Muscle layer of colon (tissue), 2 donors: Measurements from ENCODE around the gene REXO5.
"Not testable (repeated sequence)": the region's sequence is repeated elsewhere in the genome, so short reads cannot be mapped to it uniquely, and the experiment has no call there.

Experiments
- H3K27ac ChIP-seq: one replicate; pipeline ENCODE4 v1.7.0; 2013; ENCODE audit warnings: low read depth, mild to moderate bottlenecking, low read length, moderate library complexity
- H3K27me3 ChIP-seq, 2 donors: one replicate each; pipeline ENCODE4 v1.7.0; 2013; ENCODE audit warnings: low read length in 2 of 2, mild to moderate bottlenecking in 2 of 2; ENCODE audit not compliant: insufficient read depth in 2 of 2, control insufficient read depth in 1 of 2
- H3K36me3 ChIP-seq: one replicate; pipeline ENCODE4 v1.7.0; 2013; ENCODE audit warnings: mild to moderate bottlenecking, low read length; ENCODE audit not compliant: insufficient read depth
- H3K4me1 ChIP-seq: one replicate; pipeline ENCODE4 v1.7.0; 2013; ENCODE audit warnings: mild to moderate bottlenecking, low read length; ENCODE audit not compliant: insufficient read depth
- H3K4me3 ChIP-seq, 2 donors: one replicate each; pipeline ENCODE4 v1.7.0; 2013; ENCODE audit warnings: low read length in 2 of 2, low read depth in 1 of 2, mild to moderate bottlenecking in 1 of 2, moderate library complexity in 1 of 2
- H3K9ac ChIP-seq: one replicate; pipeline ENCODE4 v1.7.0; 2013; ENCODE audit warnings: low read length
- H3K9me3 ChIP-seq: one replicate; pipeline ENCODE4 v1.7.0; 2013; ENCODE audit warnings: mild to moderate bottlenecking, low read length
- donor health status: abdominal sarcoma.
- donor health status: Adenocarcinoma of cecum.

Gene REXO5

DNA sequence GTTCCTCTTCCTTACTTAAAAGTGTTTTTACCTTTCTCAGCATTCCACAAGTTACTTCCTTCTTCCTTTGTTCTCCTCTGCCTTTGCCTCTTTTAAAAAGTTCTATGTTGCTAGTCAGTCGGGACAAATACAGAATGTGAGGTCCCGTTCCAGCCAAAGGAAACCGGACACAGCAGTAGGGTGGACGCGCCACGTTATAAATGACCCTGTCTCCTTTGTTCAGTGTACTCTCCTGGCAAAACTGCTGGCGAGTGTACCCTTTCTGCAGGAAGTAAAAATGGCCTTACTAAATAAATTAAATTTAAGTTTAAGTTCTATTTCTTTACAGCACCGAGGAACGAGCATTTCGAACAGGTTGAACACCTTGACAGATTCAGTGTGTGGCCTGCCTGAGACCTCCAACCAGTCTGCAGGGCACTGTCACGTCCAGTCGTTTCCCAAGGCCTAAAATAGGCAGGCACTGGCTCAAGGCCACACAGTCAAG, 601 bp upstream of the REXO5 start:
- Histone ChIP-seq H3K9ac (peak overlapping the region; percentile 74), H3K4me3 (peak overlapping the region; percentile 93 to 95), H3K27ac (peak overlapping the region; percentile 83)
- H3K9me3 ChIP-seq, H3K36me3 ChIP-seq, H3K4me1 ChIP-seq, H3K27me3 ChIP-seq: not testable (repeated sequence)

DNA sequence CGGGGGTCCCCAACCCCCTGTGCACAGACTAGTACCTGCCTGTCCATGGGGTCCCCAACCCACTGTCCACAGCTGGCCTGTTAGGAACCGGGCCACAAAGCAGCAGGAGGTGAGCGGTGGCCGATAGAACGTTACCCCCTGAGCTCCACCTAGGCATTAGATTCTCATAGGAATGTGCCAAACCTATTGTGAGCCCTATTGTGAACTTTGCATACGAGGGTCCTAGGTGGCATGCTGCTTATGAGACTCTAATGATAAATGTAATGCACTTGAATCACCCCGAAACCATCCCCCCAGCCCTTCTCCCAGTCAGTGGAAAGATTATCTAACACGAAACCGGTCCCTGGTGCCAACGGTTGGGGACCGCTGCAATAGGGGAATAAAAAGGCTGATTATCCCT, 1.5 kb downstream of the REXO5 start:
- H3K9me3 ChIP-seq = no peaks in the 10 kb centered on the region
- H3K4me3 ChIP-seq = no peak overlapping the region
- H3K4me1 ChIP-seq = peaks cover 5% of the 10 kb centered on the region
- no peak overlapping the region for H3K9ac ChIP-seq
- no peak overlapping the region for H3K27ac ChIP-seq
- H3K27me3 ChIP-seq = no peaks in the 10 kb centered on the region
- no peaks in the 10 kb centered on the region for H3K36me3 ChIP-seq

DNA sequence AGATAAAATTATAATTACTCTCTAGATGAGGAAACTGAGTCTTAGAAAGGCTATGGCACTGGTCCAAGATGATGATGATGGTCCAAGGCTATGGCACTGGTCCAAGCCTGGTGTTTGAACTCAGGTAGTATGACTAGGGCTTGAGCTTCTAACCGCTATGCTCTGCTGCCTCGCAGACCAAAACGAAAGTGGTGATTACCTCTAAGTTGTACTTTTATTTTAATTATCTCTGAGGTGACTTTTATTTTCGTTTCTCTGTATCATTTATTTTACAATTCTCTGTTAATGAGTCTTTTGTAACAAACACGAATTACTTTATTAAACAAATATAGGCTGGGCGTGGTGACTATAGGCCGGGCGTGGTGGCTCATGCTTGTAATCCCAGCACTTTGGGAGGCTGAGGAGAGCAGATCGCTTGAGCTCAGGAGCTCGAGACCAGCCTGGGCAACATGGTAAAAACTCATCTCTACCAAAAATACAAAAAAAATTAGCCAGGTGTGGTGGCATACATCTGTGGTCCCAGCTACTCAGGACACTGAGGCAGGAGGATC, 5.6 kb downstream of the REXO5 start:
- H3K9ac ChIP-seq = no peak overlapping the region
- H3K4me1 ChIP-seq = peaks cover 5% of the 10 kb centered on the region
- H3K4me3 ChIP-seq = no peak overlapping the region
- no peaks in the 10 kb centered on the region for H3K36me3 ChIP-seq
- H3K27me3 ChIP-seq = no peaks in the 10 kb centered on the region
- H3K9me3 ChIP-seq = no peaks in the 10 kb centered on the region
- no peak overlapping the region for H3K27ac ChIP-seq

DNA sequence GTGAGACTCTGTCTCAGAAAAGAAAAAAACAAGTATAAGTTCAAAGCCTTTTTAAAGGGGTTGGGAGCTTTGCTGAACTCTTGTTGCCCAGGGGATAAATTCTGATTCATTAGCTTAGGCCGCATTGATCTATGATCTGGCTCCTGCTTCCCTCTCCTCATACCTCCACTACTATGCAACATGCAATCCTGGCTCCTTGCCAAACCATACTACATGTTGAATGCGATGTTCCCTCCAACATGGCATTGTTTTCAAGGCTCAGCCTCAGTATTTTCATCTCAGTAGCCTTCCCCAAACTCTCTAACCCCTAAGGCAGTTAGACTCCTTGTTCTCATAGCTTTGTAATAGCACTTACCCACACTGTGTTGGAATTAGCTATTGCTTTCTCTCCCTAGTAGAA, 6.2 kb downstream of the REXO5 start:
- Histone ChIP-seq H3K27ac (no peak overlapping the region), H3K4me1 (no peaks in the 10 kb centered on the region), H3K27me3 (no peaks in the 10 kb centered on the region), H3K4me3 (no peak overlapping the region), H3K36me3 (no peaks in the 10 kb centered on the region), H3K9ac (no peak overlapping the region), H3K9me3 (no peaks in the 10 kb centered on the region)

DNA sequence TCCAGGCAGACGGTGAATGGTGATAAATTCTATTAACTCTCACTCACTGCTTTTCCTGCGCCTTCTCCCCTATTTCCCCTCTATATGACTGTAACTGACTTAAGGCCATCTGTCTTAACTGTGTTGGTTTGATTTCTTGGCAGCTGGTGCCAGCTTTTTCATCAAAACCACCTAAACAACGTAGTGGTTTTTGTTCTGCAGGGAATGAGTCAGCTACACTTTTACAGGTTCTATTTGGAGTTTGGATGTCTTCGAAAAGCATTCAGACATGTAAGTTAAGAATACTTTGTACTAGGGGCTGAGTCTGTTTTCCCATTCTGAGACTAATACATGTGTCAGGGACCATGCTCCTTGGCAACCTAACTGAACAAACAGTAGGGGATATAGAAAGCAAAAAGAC, 8.5 kb downstream of the REXO5 start:
- Histone ChIP-seq H3K9ac (no peak overlapping the region), H3K4me1 (no peaks in the 10 kb centered on the region), H3K27ac (no peak overlapping the region), H3K36me3 (no peaks in the 10 kb centered on the region), H3K9me3 (no peaks in the 10 kb centered on the region), H3K4me3 (no peak overlapping the region), H3K27me3 (no peaks in the 10 kb centered on the region)

DNA sequence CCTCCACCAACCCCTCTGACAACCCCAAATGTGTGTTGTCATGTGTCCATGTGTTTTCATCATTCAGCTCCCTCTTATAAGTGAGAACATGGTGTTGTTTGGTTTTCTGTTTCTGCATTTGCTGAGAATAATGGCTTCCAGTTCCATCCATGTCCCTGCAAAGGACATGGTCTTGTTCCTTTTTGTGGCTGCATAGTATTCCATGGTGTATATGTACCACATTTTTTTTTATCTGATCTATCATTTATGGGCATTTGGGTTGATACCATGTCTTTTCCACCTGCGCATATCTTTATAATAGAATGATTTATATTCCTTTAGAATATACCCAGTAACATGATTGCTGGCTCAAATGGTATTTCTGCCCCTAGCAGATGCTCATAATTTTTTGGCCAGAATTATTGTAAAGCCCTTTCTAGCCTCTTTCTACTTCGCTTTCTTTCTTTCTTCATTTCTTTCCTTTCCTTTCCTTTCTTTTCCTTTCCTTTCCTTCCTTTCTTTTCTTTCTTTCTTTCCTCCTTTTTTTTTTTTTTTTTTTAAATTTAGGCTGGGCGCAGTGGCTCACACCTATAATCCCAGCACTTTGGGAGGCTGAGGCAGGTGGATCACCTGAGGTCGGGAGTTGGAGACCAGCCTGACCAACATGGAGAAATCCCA, 12.7 kb downstream of the REXO5 start:
- no peaks in the 10 kb centered on the region for H3K27me3 ChIP-seq
- H3K27ac ChIP-seq = no peak overlapping the region
- no peak overlapping the region for H3K4me3 ChIP-seq
- no peaks in the 10 kb centered on the region for H3K9me3 ChIP-seq
- no peaks in the 10 kb centered on the region for H3K4me1 ChIP-seq
- no peak overlapping the region for H3K9ac ChIP-seq
- H3K36me3 ChIP-seq = peaks cover 4% of the 10 kb centered on the region

DNA sequence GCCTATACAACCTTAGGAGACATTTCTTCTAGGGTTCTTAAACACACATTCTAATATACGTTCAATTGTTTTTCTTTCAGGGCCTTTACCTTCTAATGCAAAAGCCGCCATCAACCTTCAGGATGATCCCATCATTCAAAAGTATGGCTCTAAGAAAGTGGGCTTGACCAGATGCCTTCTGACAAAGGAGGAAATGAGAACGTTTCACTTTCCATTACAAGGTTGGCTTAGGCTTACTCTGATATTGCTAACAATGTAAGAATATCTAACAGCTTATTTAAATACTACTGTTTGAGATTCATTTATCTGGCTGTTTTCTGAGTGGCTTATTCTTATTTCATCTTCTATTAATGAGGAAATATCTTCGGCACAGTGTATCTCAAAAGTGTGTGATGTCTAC, 15.4 kb downstream of the REXO5 start:
- Histone ChIP-seq H3K36me3 (peaks cover 4% of the 10 kb centered on the region), H3K27ac (no peak overlapping the region), H3K4me1 (no peaks in the 10 kb centered on the region), H3K9me3 (no peaks in the 10 kb centered on the region), H3K9ac (no peak overlapping the region), H3K27me3 (no peaks in the 10 kb centered on the region), H3K4me3 (no peak overlapping the region)

DNA sequence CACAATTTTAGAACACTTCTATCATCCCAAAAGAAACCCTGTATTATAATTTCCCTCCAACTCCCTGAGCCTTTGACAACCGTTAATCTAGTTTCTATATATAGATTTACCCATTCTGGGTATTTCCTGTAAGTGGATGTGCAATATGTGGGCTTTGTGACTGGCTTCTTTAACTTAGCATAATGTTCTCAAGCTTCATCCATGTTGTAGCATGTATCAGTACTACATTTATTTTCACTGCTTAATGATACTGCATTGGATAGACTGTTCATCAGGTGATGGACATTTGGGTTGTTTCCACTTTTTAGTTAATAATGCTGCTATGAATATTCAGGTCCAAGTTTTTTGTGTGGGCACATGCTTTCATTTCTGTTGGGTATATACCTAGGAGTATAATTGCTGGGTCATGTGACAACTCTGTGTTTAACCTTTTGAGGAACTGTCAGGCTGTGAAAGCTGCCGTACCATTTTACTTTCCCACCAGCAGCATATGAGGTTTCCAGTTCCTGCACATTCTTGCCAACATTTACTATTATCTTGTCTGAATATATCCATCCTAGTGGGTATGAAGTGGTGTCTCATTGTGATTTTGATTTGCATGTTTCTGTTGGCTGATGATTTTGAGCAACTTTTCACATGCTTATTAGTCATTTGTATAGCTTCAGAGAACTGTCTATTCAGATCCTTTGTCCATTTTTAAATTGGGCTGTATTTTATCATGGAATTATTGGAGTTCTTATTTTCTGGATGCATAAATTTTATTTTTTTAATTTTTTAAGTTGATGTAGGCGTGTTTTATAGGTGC, 16.4 kb downstream of the REXO5 start:
- H3K27ac ChIP-seq = no peak overlapping the region
- H3K27me3 ChIP-seq = no peaks in the 10 kb centered on the region
- no peaks in the 10 kb centered on the region for H3K4me1 ChIP-seq
- H3K36me3 ChIP-seq = peaks cover 4% of the 10 kb centered on the region
- H3K9ac ChIP-seq = no peak overlapping the region
- no peaks in the 10 kb centered on the region for H3K9me3 ChIP-seq
- no peak overlapping the region for H3K4me3 ChIP-seq

DNA sequence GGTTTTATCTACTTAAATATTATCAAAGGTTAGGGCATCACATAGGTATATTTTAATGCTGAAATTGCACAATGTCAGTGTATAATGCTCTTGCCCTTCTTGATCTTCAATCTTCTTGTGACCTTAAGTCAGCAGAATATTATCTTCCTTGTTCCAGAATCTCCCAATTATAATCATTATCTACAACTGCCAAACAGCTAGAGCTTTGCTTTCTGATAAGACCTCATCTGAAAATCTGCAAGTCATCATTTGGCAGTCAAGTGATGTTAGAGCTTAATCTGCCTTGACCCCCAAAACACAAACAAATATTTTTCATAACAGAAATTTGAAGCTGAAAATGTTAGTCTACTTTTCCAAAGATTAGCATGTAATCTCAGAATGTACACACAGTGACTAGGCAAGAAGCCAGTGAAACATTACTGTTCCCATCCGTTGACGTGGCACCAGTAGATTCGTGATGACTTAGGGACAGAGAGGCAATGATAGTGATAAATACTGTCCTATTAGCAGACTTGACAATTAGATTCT, 19.8 kb downstream of the REXO5 start:
- H3K36me3 ChIP-seq = peaks cover 4% of the 10 kb centered on the region
- H3K9ac ChIP-seq = no peak overlapping the region
- no peaks in the 10 kb centered on the region for H3K4me1 ChIP-seq
- H3K4me3 ChIP-seq = no peak overlapping the region
- no peaks in the 10 kb centered on the region for H3K27me3 ChIP-seq
- H3K27ac ChIP-seq = no peak overlapping the region
- H3K9me3 ChIP-seq = no peaks in the 10 kb centered on the region

DNA sequence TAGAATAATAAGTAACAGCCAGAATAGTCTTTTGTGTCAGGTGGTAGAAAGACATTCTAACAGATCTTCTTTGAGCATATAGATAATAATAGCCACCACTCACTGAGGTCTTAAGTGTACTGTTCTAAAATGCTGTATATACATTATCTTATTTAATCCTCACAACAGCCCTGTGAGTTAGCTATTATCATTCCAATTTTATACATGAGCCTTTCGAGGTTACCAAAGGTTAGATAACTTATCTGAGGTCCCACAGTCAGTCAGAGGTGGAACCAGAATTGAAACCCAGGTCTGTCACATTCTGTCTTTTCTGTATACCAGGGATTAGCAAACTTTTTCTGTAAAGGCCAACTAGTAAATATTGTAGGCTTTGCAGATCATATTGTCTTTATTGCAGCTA, 23.2 kb downstream of the REXO5 start:
- Histone ChIP-seq H3K4me3 (no peak overlapping the region), H3K4me1 (no peaks in the 10 kb centered on the region), H3K27ac (no peak overlapping the region), H3K36me3 (no peaks in the 10 kb centered on the region), H3K27me3 (no peaks in the 10 kb centered on the region), H3K9me3 (no peaks in the 10 kb centered on the region), H3K9ac (no peak overlapping the region)

DNA sequence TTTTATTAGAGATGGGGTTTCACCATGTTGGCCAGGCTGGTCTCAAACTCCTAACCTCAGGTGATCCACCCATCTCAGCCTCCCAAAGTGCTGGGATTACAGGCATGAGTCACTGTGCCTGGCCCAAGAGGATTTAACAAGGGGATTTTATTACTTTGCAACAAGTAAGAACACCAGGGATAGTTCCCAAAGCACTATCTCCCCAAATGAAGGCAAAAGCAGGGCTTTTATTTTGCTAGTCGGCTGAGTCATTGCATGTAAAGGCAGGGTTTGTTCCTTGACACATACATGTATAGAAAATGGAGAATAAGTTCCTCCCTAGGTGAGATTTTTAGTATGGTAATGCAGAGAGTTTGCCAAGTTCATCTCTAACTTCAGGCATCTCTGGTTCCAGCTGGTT, 24.0 kb downstream of the REXO5 start:
- H3K4me3 ChIP-seq = no peak overlapping the region
- no peaks in the 10 kb centered on the region for H3K9me3 ChIP-seq
- no peaks in the 10 kb centered on the region for H3K4me1 ChIP-seq
- no peaks in the 10 kb centered on the region for H3K27me3 ChIP-seq
- no peaks in the 10 kb centered on the region for H3K36me3 ChIP-seq
- H3K27ac ChIP-seq = no peak overlapping the region
- H3K9ac ChIP-seq = no peak overlapping the region
